MG63 (cell line): Measurements from ENCODE around the gene ATG13. TPM values are rescaled to one million over a fixed set of nuclear protein-coding genes. Genes with fewer than 3 reads are reported as not detected.
A peak's percentile ranks its signal among the peaks of the same experiment; 100 is the strongest.
"Not testable (repeated sequence)": the region's sequence is repeated elsewhere in the genome, so short reads cannot be mapped to it uniquely, and the experiment has no call there.

Source experiments
- DNase-seq: peaks from one replicate; pipeline ENCODE4 v3.0.0-alpha.2; 2020
- H3K27me3 ChIP-seq: fragments of 250-450 bp; sonication (Bioruptor Pico); 2 replicates; pipeline ENCODE4 v1.5.1; 2020; ENCODE audit warnings: mild to moderate bottlenecking, moderate library complexity
- H3K36me3 ChIP-seq: fragments of 250-450 bp; sonication (Bioruptor Pico); 2 replicates; pipeline ENCODE4 v1.5.1; 2020; ENCODE audit warnings: mild to moderate bottlenecking, moderate library complexity
- H3K4me3 ChIP-seq: fragments of 250-450 bp; sonication (Bioruptor Pico); 2 replicates; pipeline ENCODE4 v1.5.1; 2020; ENCODE audit warnings: mild to moderate bottlenecking, moderate library complexity
- H3K9me3 ChIP-seq: fragments of 250-450 bp; sonication (Bioruptor Pico); 2 replicates; pipeline ENCODE4 v1.5.1; 2020; ENCODE audit warnings: mild to moderate bottlenecking, moderate library complexity
- total RNA-seq: library from RNA; depleted of rRNA; stranded (reverse); fragments of >200 nt; shearing (Covaris generic); gene quantifications from 2 replicates; pipeline ENCODE4 v1.2.3, GENCODE V29; 2014; ENCODE audit warnings: low replicate concordance

ATG13 gene
- total RNA-seq, 1 experiment from 2014 or later: 41.2 TPM

GRCh38 chr11:46695345-46696211, 78.2 kb downstream of the ATG13 start:
- H3K4me3 ChIP-seq: no peak overlapping the region
- H3K36me3 ChIP-seq: peaks cover 21% of the 10 kb centered on the region
- H3K27me3 ChIP-seq: no peaks in the 10 kb centered on the region
- no peak for DNase-seq
- H3K9me3 ChIP-seq: no peaks in the 10 kb centered on the region; the same call in 1 of the 2 replicates

GRCh38 chr11:46696212-46696558, 78.8 kb downstream of the ATG13 start:
- Histone ChIP-seq H3K9me3 (no peaks in the 10 kb centered on the region; the same call in 1 of the 2 replicates), H3K36me3 (peaks cover 21% of the 10 kb centered on the region), H3K27me3 (no peaks in the 10 kb centered on the region), H3K4me3 (no peak overlapping the region)
- peak; percentile 78 for DNase-seq

- no peak for DNase-seq
- Histone ChIP-seq H3K36me3 (peaks cover 26% of the 10 kb centered on the region), H3K9me3 (no peaks in the 10 kb centered on the region; the same call in 1 of the 2 replicates), H3K4me3 (no peak overlapping the region), H3K27me3 (no peaks in the 10 kb centered on the region)
Measured at GRCh38 chr11:46697303-46697702, 80.0 kb downstream of the ATG13 start.

- peaks cover 30% of the 10 kb centered on the region for H3K36me3 ChIP-seq
- H3K4me3 ChIP-seq: no peak overlapping the region
- H3K9me3 ChIP-seq: no peaks in the 10 kb centered on the region; the same call in 1 of the 2 replicates
- no peak for DNase-seq
- H3K27me3 ChIP-seq: no peaks in the 10 kb centered on the region
Measured at GRCh38 chr11:46697723-46698122, 80.4 kb downstream of the ATG13 start.

GRCh38 chr11:46698597-46698996, 81.2 kb downstream of the ATG13 start:
- Histone ChIP-seq H3K27me3 (no peaks in the 10 kb centered on the region), H3K36me3 (peaks cover 38% of the 10 kb centered on the region), H3K9me3 (no peaks in the 10 kb centered on the region; the same call in 1 of the 2 replicates), H3K4me3 (no peak overlapping the region)
- no peak for DNase-seq

- H3K9me3 ChIP-seq: no peaks in the 10 kb centered on the region; the same call in 1 of the 2 replicates
- DNase-seq: peak; percentile 98
- H3K36me3 ChIP-seq: peaks cover 43% of the 10 kb centered on the region
- H3K4me3 ChIP-seq: peak within 1 kb of the TSS; percentile 83
- H3K27me3 ChIP-seq: no peaks in the 10 kb centered on the region
Measured at GRCh38 chr11:46700241-46701077, 83.1 kb downstream of the ATG13 start, which contains the start of the genes ARHGAP1 and ZNF408. ARHGAP1 (minus strand) TSS chr11:46700619; CDS start chr11:46696107, 4,512 bp downstream. ZNF408 (plus strand) TSS chr11:46701031; CDS start chr11:46701048, 17 bp downstream.

GRCh38 chr11:46701078-46701654, 83.8 kb downstream of the ATG13 start:
- Histone ChIP-seq H3K36me3 (peaks cover 43% of the 10 kb centered on the region), H3K4me3 (peak overlapping the region; percentile 83), H3K9me3 (no peaks in the 10 kb centered on the region; the same call in 1 of the 2 replicates), H3K27me3 (no peaks in the 10 kb centered on the region)
- no peak for DNase-seq

GRCh38 chr11:46705070-46705688, 87.8 kb downstream of the ATG13 start:
- no peaks in the 10 kb centered on the region for H3K27me3 ChIP-seq
- no peak for DNase-seq
- H3K36me3 ChIP-seq: peaks cover 42% of the 10 kb centered on the region
- H3K4me3 ChIP-seq: no peak overlapping the region
- H3K9me3 ChIP-seq: no peaks in the 10 kb centered on the region; the same call in 1 of the 2 replicates

- no peaks in the 10 kb centered on the region for H3K27me3 ChIP-seq
- H3K9me3 ChIP-seq: no peaks in the 10 kb centered on the region
- H3K36me3 ChIP-seq: peaks cover 40% of the 10 kb centered on the region
- H3K4me3 ChIP-seq: no peak overlapping the region
- DNase-seq: no peak
Measured at GRCh38 chr11:46706886-46707285, 89.5 kb downstream of the ATG13 start.

GRCh38 chr11:46709351-46709750, 92.0 kb downstream of the ATG13 start:
- not testable (repeated sequence) for H3K4me3 ChIP-seq, DNase-seq, H3K27me3 ChIP-seq, H3K9me3 ChIP-seq
- H3K36me3 ChIP-seq: peaks cover 19% of the 10 kb centered on the region

GRCh38 chr11:46710821-46711269, 93.5 kb downstream of the ATG13 start:
- Histone ChIP-seq H3K27me3 (no peaks in the 10 kb centered on the region), H3K36me3 (peaks cover 6% of the 10 kb centered on the region), H3K4me3 (no peak overlapping the region), H3K9me3 (no peaks in the 10 kb centered on the region)
- DNase-seq: peak; percentile 86

GRCh38 chr11:46711303-46711702, 94.0 kb downstream of the ATG13 start:
- Histone ChIP-seq H3K27me3 (no peaks in the 10 kb centered on the region), H3K36me3 (peaks cover 2% of the 10 kb centered on the region; the same call in 1 of the 2 replicates), H3K9me3 (no peaks in the 10 kb centered on the region), H3K4me3 (no peak overlapping the region)
- DNase-seq: no peak

GRCh38 chr11:46712874-46713576, 95.7 kb downstream of the ATG13 start:
- DNase-seq: no peak
- Histone ChIP-seq H3K4me3 (no peak overlapping the region), H3K36me3 (no peaks in the 10 kb centered on the region; the same call in 1 of the 2 replicates), H3K27me3 (no peaks in the 10 kb centered on the region), H3K9me3 (no peaks in the 10 kb centered on the region)

- H3K9me3 ChIP-seq, H3K4me3 ChIP-seq, H3K36me3 ChIP-seq, H3K27me3 ChIP-seq, DNase-seq: not testable (repeated sequence)
Measured at GRCh38 chr11:46717825-46718154, 100.4 kb downstream of the ATG13 start.

GRCh38 chr11:46718155-46719019, 101.0 kb downstream of the ATG13 start:
- no peak for DNase-seq
- Histone ChIP-seq H3K4me3 (no peak overlapping the region), H3K36me3 (no peaks in the 10 kb centered on the region), H3K27me3 (no peaks in the 10 kb centered on the region), H3K9me3 (no peaks in the 10 kb centered on the region)
